T-cell (primary cell): ENCODE results near the gene ADAMTS15. TPM values are rescaled to one million over a fixed set of nuclear protein-coding genes. Genes with fewer than 3 reads are reported as not detected.

Source experiments
- ATAC-seq, 4 experiments: fragments of 200-7000 bp in 3 of 4; fragments of 150-1000 bp in 1 of 4; cut with Tn5 transposase; replicated peaks in 1 of 4; 1 replicate in 3 of 4; 2 replicates in 1 of 4; pipeline ENCODE4 v1.10.0; 2021; ENCODE audit warnings: moderate library complexity in 3 of 4, mild to moderate bottlenecking in 2 of 4, moderate number of reproducible peaks in 1 of 4
- CTCF ChIA-PET, 2 donors: fragments of 300-600 bp; sonication (Branson Sonifier 250); formaldehyde crosslinking; loops; one replicate each; lab custom pipeline; 2022; ENCODE audit warnings: antibody characterized with exemption in 2 of 2; lab: Charles Lee
- POLR2A ChIA-PET, 2 donors: fragments of 300-600 bp; sonication (Branson Sonifier 250); formaldehyde crosslinking; loops; one replicate each; lab custom pipeline; 2022; ENCODE audit warnings: antibody characterized with exemption in 2 of 2; lab: Charles Lee
- DNase-seq, 35 experiments: peaks; one replicate each; pipeline versions ENCODE4 v3.0.0 to v3.0.0-alpha.2; 2013 to 2023
- H3K27ac ChIP-seq: one replicate; pipeline ENCODE4 v1.5.1; 2013; ENCODE audit warnings: low read length
- H3K27me3 ChIP-seq, 2 experiments: replicated peaks in 1 of 2; 1 replicate in 1 of 2; 2 replicates in 1 of 2; pipeline versions ENCODE4 v1.6.1 to v1.7.0; 2013; ENCODE audit warnings: low read length in 1 of 2, mixed read lengths in 1 of 2; ENCODE audit not compliant: control insufficient read depth in 2 of 2, insufficient read depth in 2 of 2; ENCODE audit errors: extremely low read depth in 1 of 2
- H3K36me3 ChIP-seq, 2 donors: 1 replicate in 1 of 2; 2 replicates in 1 of 2; pipeline versions ENCODE4 v1.6.1 to v1.7.0; 2013; ENCODE audit warnings: low read length in 1 of 2; ENCODE audit not compliant: control insufficient read depth in 2 of 2, insufficient read depth in 1 of 2; ENCODE audit errors: extremely low read depth in 1 of 2
- H3K4me1 ChIP-seq, 2 experiments: 1 replicate in 1 of 2; 2 replicates in 1 of 2; pipeline versions ENCODE4 v1.6.1 to v1.7.0; 2013; ENCODE audit warnings: low read length in 2 of 2, mixed read lengths in 1 of 2; ENCODE audit not compliant: insufficient read depth in 2 of 2, control insufficient read depth in 1 of 2; ENCODE audit errors: extremely low read depth in 1 of 2
- H3K4me3 ChIP-seq, 2 donors: 1 replicate in 1 of 2; 2 replicates in 1 of 2; pipeline versions ENCODE4 v1.5.1 to v1.7.0; 2013; ENCODE audit warnings: mild to moderate bottlenecking in 2 of 2, low read length in 1 of 2, moderate library complexity in 1 of 2; ENCODE audit not compliant: control insufficient read depth in 1 of 2; ENCODE audit errors: extremely low read depth in 1 of 2
- H3K9me3 ChIP-seq: 2 replicates; pipeline ENCODE4 v1.7.0; 2013
- H3K27ac Mint-ChIP-seq, 2 donors: one replicate each; pipeline ENCODE4 v1.8.0; 2020 to 2021; ENCODE audit warnings: mild to moderate bottlenecking in 2 of 2, mixed read lengths in 2 of 2
- H3K27me3 Mint-ChIP-seq, 2 donors: one replicate each; pipeline ENCODE4 v1.8.0; 2021 to 2022; ENCODE audit warnings: mixed read lengths in 2 of 2
- H3K36me3 Mint-ChIP-seq: one replicate; pipeline ENCODE4 v1.8.0; 2021; ENCODE audit warnings: mixed read lengths
- H3K4me1 Mint-ChIP-seq, 3 donors: one replicate each; pipeline ENCODE4 v1.8.0; 2020 to 2022; ENCODE audit warnings: mixed read lengths in 3 of 3, mild to moderate bottlenecking in 1 of 3
- H3K4me3 Mint-ChIP-seq, 3 donors: one replicate each; pipeline ENCODE4 v1.8.0; 2020 to 2022; ENCODE audit warnings: mild to moderate bottlenecking in 3 of 3, mixed read lengths in 3 of 3, moderate library complexity in 3 of 3
- H3K9me3 Mint-ChIP-seq, 3 donors: one replicate each; pipeline ENCODE4 v1.8.0; 2020 to 2022; ENCODE audit warnings: mixed read lengths in 3 of 3
- WGBS: methylation state at CpG from one replicate; pipeline ENCODE4 v1.1.5; 2013; ENCODE audit warnings: missing lambda C conversion rate; ENCODE audit not compliant: insufficient coverage; 5-methylcytosine and 5-hydroxymethylcytosine counted together
- total RNA-seq, 35 experiments: library from RNA in 6 of 35; stranded (reverse) in 6 of 35; fragments of 120-200 nt in 1 of 35; gene quantifications; one replicate each; pipeline versions ENCODE4 v1.2.1 to v1.2.4 and lab custom pipeline; 2013 to 2026

ADAMTS15 gene
- total RNA-seq, 5 donors from 2014 or later (not counting 1 experiment from before 2014, with no cell fraction given) = 0.03 to 0.07 (median 0.06) TPM; not detected in 2

DNA sequence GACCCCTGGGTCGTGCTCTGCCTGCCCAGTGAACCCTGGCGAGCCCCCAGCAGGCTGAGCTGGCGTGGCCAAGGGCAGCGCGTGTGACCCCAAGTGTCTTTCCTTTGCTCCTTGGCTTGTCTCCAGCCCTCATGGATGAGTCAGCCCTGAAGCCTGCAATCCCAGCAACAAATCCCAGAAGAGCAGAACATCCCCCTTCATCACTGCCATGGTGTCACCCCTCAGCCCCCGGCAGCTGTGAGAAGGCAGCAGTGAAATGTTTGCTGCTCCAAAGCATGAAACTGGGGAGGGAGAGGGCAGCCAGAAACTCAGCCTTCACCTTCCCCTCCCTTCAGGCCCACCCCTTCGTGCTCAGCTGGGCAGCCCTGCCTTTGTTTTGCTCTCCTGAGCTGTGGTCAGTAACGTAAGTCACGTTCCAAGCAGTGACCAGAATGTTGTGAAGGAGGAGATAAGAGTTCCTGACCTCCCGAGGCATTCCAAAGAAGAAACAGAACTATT, 29.8 kb downstream of the ADAMTS15 start:
- ChIA-PET POLR2A (no interaction called here), CTCF (interaction anchor here in 1 of 2 donors (0.5 kb wide), 1 partner anchor 196 kb away, joined by 5 read pairs; no protein-coding TSS in a partner anchor)
- Mint-ChIP-seq H3K9me3 (no peaks in the 10 kb centered on the region), H3K4me3 (no peak overlapping the region), H3K36me3 (no peaks in the 10 kb centered on the region), H3K4me1 (peaks cover 0 to 2% (median 0%) of the 10 kb centered on the region in 3 donors), H3K27ac (no peak overlapping the region), H3K27me3 (no peaks in the 10 kb centered on the region)
- no peak for ATAC-seq
- no peaks in the 10 kb centered on the region for H3K4me1 ChIP-seq
- H3K27ac ChIP-seq = no peak overlapping the region
- H3K27me3 ChIP-seq = peaks cover 0 to 13% of the 10 kb centered on the region in 2 experiments
- no peak for DNase-seq
- H3K9me3 ChIP-seq = no peaks in the 10 kb centered on the region
- no peak overlapping the region for H3K4me3 ChIP-seq
- no peaks in the 10 kb centered on the region for H3K36me3 ChIP-seq
- 72% methylated on average over 8 of the region's 10 CpGs for WGBS

DNA sequence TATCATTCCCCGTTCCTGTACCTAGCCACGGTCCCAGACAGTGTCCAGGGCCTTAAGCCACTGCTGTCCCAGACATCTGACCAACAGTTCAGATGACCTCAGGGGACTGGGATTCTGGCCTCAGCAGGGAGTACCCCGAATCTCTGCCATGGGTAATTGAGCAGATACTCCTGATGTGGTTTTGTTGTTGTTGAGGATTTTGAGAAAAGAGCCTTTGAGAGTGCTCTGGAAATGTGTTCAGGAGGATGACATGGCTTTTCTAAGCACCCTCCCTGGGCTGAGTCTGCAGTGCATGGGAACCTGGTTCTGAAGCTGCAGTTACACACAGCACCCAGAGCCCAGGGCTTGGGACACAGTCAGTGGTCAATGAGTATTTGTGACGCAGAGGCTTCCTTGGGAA, 30.4 kb downstream of the ADAMTS15 start:
- Mint-ChIP-seq H3K9me3 (peaks cover 0 to under 1% (median 0%) of the 10 kb centered on the region in 3 donors), H3K36me3 (no peaks in the 10 kb centered on the region), H3K27ac (no peak overlapping the region), H3K4me3 (no peak overlapping the region), H3K4me1 (peaks cover 0 to 2% (median 0%) of the 10 kb centered on the region in 3 donors), H3K27me3 (no peaks in the 10 kb centered on the region)
- WGBS = 75% methylated on average over 3 of the region's 4 CpGs
- DNase-seq (no peak), ATAC-seq (no peak)
- POLR2A ChIA-PET = no interaction called here
- H3K9me3 ChIP-seq = no peaks in the 10 kb centered on the region
- H3K36me3 ChIP-seq = no peaks in the 10 kb centered on the region
- H3K4me1 ChIP-seq = no peaks in the 10 kb centered on the region
- peaks cover 0 to 13% of the 10 kb centered on the region in 2 experiments for H3K27me3 ChIP-seq
- CTCF ChIA-PET = no interaction called here
- H3K27ac ChIP-seq = no peak overlapping the region
- no peak overlapping the region for H3K4me3 ChIP-seq

DNA sequence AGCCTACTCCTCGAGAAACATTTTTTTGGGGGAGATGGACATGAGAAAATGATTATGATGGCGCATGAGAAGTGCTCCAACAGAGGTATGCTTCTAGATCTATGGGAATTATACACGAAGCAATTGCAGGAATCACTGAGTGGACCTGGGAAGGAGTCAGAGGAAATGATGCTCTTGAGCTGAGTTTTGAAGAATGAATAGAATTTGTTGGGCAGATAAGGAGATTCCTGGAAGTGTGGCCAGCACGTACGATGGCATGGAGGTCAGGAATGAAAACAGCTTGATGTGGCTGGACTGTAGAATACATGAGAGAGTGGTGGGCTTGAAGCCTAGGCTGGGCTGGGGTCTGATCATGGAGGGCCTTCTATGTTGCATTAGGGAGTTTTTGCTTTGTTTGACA, 31.7 kb downstream of the ADAMTS15 start:
- no peak overlapping the region for H3K4me3 ChIP-seq
- Mint-ChIP-seq H3K27ac (no peak overlapping the region), H3K27me3 (no peaks in the 10 kb centered on the region), H3K4me1 (peaks cover 0 to 2% (median 0%) of the 10 kb centered on the region in 3 donors), H3K4me3 (no peak overlapping the region), H3K36me3 (no peaks in the 10 kb centered on the region), H3K9me3 (peaks cover 0 to 3% (median 0%) of the 10 kb centered on the region in 3 donors)
- no peaks in the 10 kb centered on the region for H3K4me1 ChIP-seq
- POLR2A ChIA-PET = no interaction called here
- no peaks in the 10 kb centered on the region for H3K9me3 ChIP-seq
- 89% methylated on average over 5 of the region's 5 CpGs for WGBS
- CTCF ChIA-PET = no interaction called here
- DNase-seq (no peak), ATAC-seq (no peak)
- H3K27ac ChIP-seq = no peak overlapping the region
- H3K27me3 ChIP-seq = peaks cover 0 to 8% of the 10 kb centered on the region in 2 experiments
- H3K36me3 ChIP-seq = no peaks in the 10 kb centered on the region

DNA sequence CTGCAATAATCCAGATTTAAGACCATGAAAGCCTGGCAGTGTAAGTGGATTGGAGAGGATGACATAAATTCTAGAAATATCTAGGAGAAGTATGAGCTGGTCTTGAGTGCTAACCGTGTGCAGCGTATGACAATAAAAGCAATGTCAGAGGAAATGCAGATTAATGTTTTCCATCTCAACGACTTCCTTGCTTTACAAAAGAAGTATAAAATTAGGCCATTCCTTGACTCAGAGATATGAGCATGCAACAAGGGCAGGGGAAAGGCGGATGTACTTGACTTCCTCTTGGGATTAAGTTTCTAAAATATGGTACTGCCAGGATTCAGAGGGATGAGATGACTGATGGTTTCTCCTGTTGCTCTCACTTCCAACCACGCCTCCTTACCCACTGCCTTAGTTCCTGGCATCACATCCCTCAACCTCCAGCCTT, 32.3 kb downstream of the ADAMTS15 start:
- WGBS = no CpG with 5 or more reads among the region's 5 CpGs
- ChIA-PET POLR2A (no interaction called here), CTCF (no interaction called here)

DNA sequence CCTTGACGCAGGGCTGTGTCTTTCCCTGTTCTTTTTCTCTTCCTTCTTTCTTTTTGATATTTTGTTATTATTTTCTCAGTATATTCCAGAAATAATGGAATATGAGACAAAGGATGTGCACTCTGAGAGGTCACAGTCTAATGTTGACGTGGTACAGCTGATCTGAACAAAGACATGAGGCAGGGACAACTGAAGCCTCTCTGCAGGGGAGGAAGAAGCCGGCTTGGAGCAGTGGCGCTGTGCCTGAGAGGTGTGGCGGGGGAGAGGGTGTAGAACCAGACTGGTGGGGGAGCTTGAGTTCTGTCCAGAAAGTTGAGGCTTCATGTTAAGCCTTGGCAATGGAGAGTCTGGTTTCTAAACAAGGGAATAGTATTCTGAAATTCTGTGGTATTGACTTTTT, 34.7 kb downstream of the ADAMTS15 start:
- no peak overlapping the region for H3K4me3 ChIP-seq
- H3K4me1 ChIP-seq = no peaks in the 10 kb centered on the region
- WGBS = 77% methylated on average over 4 of the region's 5 CpGs
- Mint-ChIP-seq H3K36me3 (no peaks in the 10 kb centered on the region), H3K4me1 (no peaks in the 10 kb centered on the region), H3K27me3 (peaks cover 0 to 4% of the 10 kb centered on the region in 2 donors), H3K4me3 (no peak overlapping the region), H3K9me3 (peaks cover 0 to 3% (median 0%) of the 10 kb centered on the region in 3 donors), H3K27ac (no peak overlapping the region)
- no peaks in the 10 kb centered on the region for H3K9me3 ChIP-seq
- H3K27ac ChIP-seq = no peak overlapping the region
- peaks cover 0 to 14% of the 10 kb centered on the region in 2 experiments for H3K27me3 ChIP-seq
- DNase-seq (no peak), ATAC-seq (no peak)
- H3K36me3 ChIP-seq = no peaks in the 10 kb centered on the region
- CTCF ChIA-PET = no interaction called here
- POLR2A ChIA-PET = no interaction called here

More for the DNA sequence above, 32.3 kb downstream of the ADAMTS15 start:
- no peak for ATAC-seq
- Histone ChIP-seq H3K9me3 (no peaks in the 10 kb centered on the region), H3K4me1 (no peaks in the 10 kb centered on the region), H3K27ac (no peak overlapping the region), H3K4me3 (no peak overlapping the region), H3K36me3 (no peaks in the 10 kb centered on the region), H3K27me3 (peaks cover 0 to 8% of the 10 kb centered on the region in 2 experiments)
- Mint-ChIP-seq H3K4me1 (peaks cover 0 to 2% (median 0%) of the 10 kb centered on the region in 3 donors), H3K27me3 (no peaks in the 10 kb centered on the region), H3K9me3 (peaks cover 0 to 3% (median 0%) of the 10 kb centered on the region in 3 donors), H3K4me3 (no peak overlapping the region), H3K36me3 (no peaks in the 10 kb centered on the region), H3K27ac (no peak overlapping the region)
- DNase-seq = no peak

DNA sequence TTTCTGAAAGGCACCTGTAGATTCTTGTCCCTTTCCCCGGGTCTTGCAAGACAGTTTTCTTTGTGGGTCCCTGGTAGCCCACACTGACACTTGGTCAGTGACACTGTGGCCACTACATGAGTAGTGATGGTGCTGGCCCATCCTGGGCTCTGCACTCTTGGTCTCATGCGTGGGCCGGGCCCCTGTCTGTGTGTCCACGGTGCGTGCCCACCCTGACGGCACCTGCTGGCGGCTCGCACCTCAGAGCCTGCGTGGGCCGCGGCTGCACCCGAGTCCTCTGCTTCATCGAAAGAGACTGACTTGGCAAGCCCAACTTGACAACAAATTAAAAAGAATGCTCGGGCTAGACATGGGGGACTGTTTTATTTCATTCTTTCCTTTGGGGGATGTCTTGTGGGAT, 37.5 kb downstream of the ADAMTS15 start:
- H3K27ac ChIP-seq = no peak overlapping the region
- H3K9me3 Mint-ChIP-seq = peaks cover 0 to 3% (median 0%) of the 10 kb centered on the region in 3 donors
- whole genome bisulfite sequencing = 96% methylated on average over 11 of the region's 14 CpGs
- peaks cover 0 to 10% of the 10 kb centered on the region in 2 experiments for H3K27me3 ChIP-seq
- peaks cover 0 to 4% of the 10 kb centered on the region in 2 donors for H3K27me3 Mint-ChIP-seq
- no peak overlapping the region for H3K27ac Mint-ChIP-seq
- H3K4me1 Mint-ChIP-seq = no peaks in the 10 kb centered on the region
- POLR2A ChIA-PET = no interaction called here
- H3K4me1 ChIP-seq = no peaks in the 10 kb centered on the region
- H3K9me3 ChIP-seq = no peaks in the 10 kb centered on the region
- H3K36me3 Mint-ChIP-seq = no peaks in the 10 kb centered on the region
- CTCF ChIA-PET = no interaction called here
- no peak overlapping the region for H3K4me3 ChIP-seq
- ATAC-seq (no peak), DNase-seq (no peak)
- H3K4me3 Mint-ChIP-seq = no peak overlapping the region
- no peaks in the 10 kb centered on the region for H3K36me3 ChIP-seq
